Measurements from ENCODE around the gene NAP1L5. TPM values are rescaled to one million over a fixed set of nuclear protein-coding genes. Genes with fewer than 3 reads are reported as not detected.
A peak's percentile ranks its signal among the peaks of the same experiment; 100 is the strongest.

The NAP1L5 gene
- total RNA-seq, 1 donor from 2014 or later = 4.4 TPM

DNA sequence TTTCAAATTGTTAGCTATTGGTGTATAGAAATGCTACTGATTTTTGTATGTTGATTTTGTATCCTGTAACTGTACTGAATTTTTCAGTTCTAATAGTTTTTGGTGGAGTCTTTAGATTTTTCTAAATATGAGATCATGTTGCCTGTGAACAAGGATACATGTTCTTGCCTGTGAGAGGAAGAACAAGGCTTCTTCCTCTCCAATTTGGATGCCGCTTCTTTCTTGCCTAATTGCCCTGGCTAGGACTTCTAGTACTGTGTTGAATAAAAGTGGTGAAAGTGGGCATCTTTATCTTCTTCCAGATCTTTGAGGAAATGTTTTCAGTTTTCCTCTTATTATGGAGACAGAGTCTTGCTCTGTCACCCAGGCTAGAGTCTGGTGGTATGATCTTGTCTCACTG lies 16.2 kb upstream of the NAP1L5 start:
- TF ChIP-seq, protein P1, sequence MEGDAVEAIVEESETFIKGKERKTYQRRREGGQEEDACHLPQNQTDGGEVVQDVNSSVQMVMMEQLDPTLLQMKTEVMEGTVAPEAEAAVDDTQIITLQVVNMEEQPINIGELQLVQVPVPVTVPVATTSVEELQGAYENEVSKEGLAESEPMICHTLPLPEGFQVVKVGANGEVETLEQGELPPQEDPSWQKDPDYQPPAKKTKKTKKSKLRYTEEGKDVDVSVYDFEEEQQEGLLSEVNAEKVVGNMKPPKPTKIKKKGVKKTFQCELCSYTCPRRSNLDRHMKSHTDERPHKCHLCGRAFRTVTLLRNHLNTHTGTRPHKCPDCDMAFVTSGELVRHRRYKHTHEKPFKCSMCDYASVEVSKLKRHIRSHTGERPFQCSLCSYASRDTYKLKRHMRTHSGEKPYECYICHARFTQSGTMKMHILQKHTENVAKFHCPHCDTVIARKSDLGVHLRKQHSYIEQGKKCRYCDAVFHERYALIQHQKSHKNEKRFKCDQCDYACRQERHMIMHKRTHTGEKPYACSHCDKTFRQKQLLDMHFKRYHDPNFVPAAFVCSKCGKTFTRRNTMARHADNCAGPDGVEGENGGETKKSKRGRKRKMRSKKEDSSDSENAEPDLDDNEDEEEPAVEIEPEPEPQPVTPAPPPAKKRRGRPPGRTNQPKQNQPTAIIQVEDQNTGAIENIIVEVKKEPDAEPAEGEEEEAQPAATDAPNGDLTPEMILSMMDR (IDR thresholded peaks at IDR 0.05; ENCODE audit: unreplicated experiment) = no peak
- H3K27ac Mint-ChIP-seq = no peak overlapping the region
- H3K4me1 Mint-ChIP-seq = no peaks in the 10 kb centered on the region
- H3K27me3 Mint-ChIP-seq (ENCODE audit: low read depth) = no peaks in the 10 kb centered on the region
- DNase-seq (ENCODE audit: low spot score in 2 of 2, unreplicated experiment in 2 of 2) = no peak
- no peak overlapping the region for H3K4me3 Mint-ChIP-seq
- H3K36me3 Mint-ChIP-seq = peaks cover 65% of the 10 kb centered on the region
- peaks cover 58% of the 10 kb centered on the region for H3K9me3 Mint-ChIP-seq

DNA sequence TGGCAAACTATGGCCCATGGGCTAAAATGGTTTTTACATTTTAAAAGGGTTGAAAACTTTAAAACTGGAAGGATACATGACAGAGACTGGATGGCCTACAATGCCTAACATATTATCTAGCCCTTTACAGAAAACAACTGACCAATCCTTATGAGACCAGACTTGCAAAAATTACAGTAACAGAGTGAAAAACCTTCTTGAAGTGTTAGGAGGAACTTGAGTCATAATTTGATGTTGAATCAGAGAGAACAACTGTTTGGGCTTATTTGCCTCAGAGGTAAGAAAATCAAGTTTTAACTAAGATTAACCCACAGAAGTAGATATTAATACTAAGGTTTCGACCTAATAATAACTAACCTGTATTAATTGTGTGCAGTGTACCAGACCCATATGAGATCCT lies 12.4 kb upstream of the NAP1L5 start:
- no peaks in the 10 kb centered on the region for H3K27me3 Mint-ChIP-seq (ENCODE audit: low read depth)
- H3K27ac Mint-ChIP-seq = no peak overlapping the region
- DNase-seq (ENCODE audit: low spot score in 2 of 2, unreplicated experiment in 2 of 2) = no peak
- H3K36me3 Mint-ChIP-seq = peaks cover 31% of the 10 kb centered on the region
- H3K4me1 Mint-ChIP-seq = peaks cover 9% of the 10 kb centered on the region
- H3K4me3 Mint-ChIP-seq = no peak overlapping the region
- TF ChIP-seq, protein P1 (IDR thresholded peaks at IDR 0.05; ENCODE audit: unreplicated experiment) = no peak
- peaks cover 27% of the 10 kb centered on the region for H3K9me3 Mint-ChIP-seq

DNA sequence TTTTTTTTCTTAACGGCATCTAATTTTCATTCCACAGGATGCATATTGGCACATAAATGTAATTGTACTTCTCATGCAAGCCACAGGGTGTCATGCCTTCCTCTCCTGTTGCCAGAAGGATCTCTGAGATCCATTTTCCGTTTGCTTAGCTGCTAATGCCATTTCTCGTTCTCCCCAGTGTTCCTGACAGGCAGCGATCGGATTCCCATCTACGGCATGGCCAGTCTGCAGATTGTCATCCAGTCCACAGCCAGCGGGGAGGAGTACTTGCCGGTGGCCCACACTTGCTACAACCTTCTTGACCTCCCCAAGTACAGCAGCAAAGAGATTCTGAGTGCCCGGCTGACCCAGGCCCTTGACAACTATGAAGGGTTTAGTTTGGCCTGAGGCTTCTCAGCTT lies 8.9 kb upstream of the NAP1L5 start:
- no peak overlapping the region for H3K27ac Mint-ChIP-seq

DNA sequence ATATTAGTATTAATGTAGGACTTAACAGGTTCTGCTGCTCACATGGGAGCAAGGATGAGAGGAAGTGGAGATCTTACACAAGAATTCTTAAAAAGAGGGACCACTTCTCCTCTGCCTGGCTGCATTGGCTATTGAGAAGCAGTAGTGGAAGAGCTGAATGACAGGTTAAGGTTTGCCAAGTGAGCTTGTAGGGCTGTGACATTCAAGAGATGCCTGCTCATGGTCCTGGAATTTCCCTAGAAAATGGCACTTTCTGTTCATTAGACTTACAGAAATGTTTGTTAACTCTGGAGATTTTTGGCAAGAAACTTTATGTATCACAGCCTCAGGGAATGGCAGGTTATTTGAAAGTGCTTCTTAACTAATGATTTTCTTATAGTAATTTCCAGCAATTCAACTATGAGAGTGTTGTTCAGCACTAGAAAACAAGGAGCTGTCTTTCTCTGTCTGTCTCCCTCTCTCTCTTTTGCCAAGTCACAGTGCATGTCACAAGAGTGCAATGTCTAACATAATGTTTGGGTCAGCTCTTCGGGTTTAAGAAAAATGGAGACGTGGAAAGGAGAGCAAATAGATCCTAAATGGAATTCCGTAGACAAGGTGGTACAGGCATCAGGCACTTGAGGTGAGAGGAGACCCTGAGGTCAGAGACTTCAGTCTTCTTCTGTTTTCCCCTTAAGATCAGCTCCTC lies 8.3 kb upstream of the NAP1L5 start:
- H3K27ac Mint-ChIP-seq = no peak overlapping the region
- DNase-seq (ENCODE audit: low spot score in 2 of 2, unreplicated experiment in 2 of 2) = no peak
- H3K27me3 Mint-ChIP-seq (ENCODE audit: low read depth) = no peaks in the 10 kb centered on the region

More for the DNA sequence above, 8.9 kb upstream of the NAP1L5 start:
- Mint-ChIP-seq H3K4me3 (no peak overlapping the region), H3K9me3 (peaks cover under 1% of the 10 kb centered on the region), H3K27me3 (ENCODE audit: low read depth) (no peaks in the 10 kb centered on the region), H3K36me3 (peaks cover 9% of the 10 kb centered on the region), H3K4me1 (peaks cover 9% of the 10 kb centered on the region)
- TF ChIP-seq, protein P1 (IDR thresholded peaks at IDR 0.05; ENCODE audit: unreplicated experiment) = peak; percentile 54
- no peak for DNase-seq (ENCODE audit: low spot score in 2 of 2, unreplicated experiment in 2 of 2)

DNA sequence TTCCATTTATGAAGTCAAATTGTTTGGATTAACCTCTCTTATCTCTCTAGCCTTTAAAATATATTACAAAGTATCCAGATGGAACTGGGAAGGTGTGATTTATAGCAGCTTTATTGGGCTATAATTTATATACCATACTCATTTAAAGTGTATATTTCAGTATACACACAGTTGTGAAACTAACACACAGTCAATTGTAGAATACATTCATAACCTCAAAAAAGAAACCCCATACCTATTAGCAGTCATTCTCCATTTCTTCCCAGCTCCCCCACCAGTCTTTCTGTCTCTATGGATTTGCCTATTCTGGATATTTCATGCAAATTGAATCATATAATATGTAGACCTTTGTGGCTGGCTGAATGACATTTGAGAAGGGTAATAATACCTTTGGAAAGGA lies 7.6 kb upstream of the NAP1L5 start:
- DNase-seq (ENCODE audit: low spot score in 2 of 2, unreplicated experiment in 2 of 2) = no peak
- H3K27me3 Mint-ChIP-seq (ENCODE audit: low read depth) = no peaks in the 10 kb centered on the region
- no peak overlapping the region for H3K27ac Mint-ChIP-seq
- peaks cover 9% of the 10 kb centered on the region for H3K4me1 Mint-ChIP-seq
- H3K9me3 Mint-ChIP-seq = no peaks in the 10 kb centered on the region
- TF ChIP-seq, protein P1 (IDR thresholded peaks at IDR 0.05; ENCODE audit: unreplicated experiment) = no peak
- H3K4me3 Mint-ChIP-seq = no peak overlapping the region
- H3K36me3 Mint-ChIP-seq = peaks cover 7% of the 10 kb centered on the region

More for the DNA sequence above, 8.3 kb upstream of the NAP1L5 start:
- Mint-ChIP-seq H3K9me3 (no peaks in the 10 kb centered on the region), H3K36me3 (peaks cover 8% of the 10 kb centered on the region), H3K4me1 (peaks cover 9% of the 10 kb centered on the region), H3K4me3 (no peak overlapping the region)
- TF ChIP-seq, protein P1 (IDR thresholded peaks at IDR 0.05; ENCODE audit: unreplicated experiment) = no peak
